ENCODE data around the gene ECI2.

Gene ECI2

GRCh38 chr6:4128072-4128471 is 7.3 kb downstream of the ECI2 start:
- Mint-ChIP-seq H3K27ac (no peak overlapping the region), H3K36me3 (ENCODE audit: low read depth) (peaks cover 78% of the 10 kb centered on the region), H3K9me3 (peaks cover 5% of the 10 kb centered on the region), H3K27me3 (ENCODE audit: low read depth) (no peaks in the 10 kb centered on the region), H3K4me1 (peaks cover under 1% of the 10 kb centered on the region), H3K4me3 (no peak overlapping the region)
- TF ChIP-seq CTCF (IDR thresholded peaks at IDR 0.05; ENCODE audit: unreplicated experiment in 3 of 3), result no peak

- no peaks in the 10 kb centered on the region for H3K4me1 Mint-ChIP-seq
- H3K36me3 Mint-ChIP-seq (ENCODE audit: low read depth), result peaks cover 76% of the 10 kb centered on the region
- H3K4me3 Mint-ChIP-seq, result no peak overlapping the region
- no peak for TF ChIP-seq CTCF (IDR thresholded peaks at IDR 0.05; ENCODE audit: unreplicated experiment in 3 of 3)
- no peaks in the 10 kb centered on the region for H3K27me3 Mint-ChIP-seq (ENCODE audit: low read depth)
- peaks cover 2% of the 10 kb centered on the region for H3K9me3 Mint-ChIP-seq
- no peak overlapping the region for H3K27ac Mint-ChIP-seq
Observed at GRCh38 chr6:4125933-4126864, 9.2 kb downstream of the ECI2 start.

- Mint-ChIP-seq H3K9me3 (peaks cover 5% of the 10 kb centered on the region), H3K4me3 (no peak overlapping the region), H3K27me3 (ENCODE audit: low read depth) (no peaks in the 10 kb centered on the region), H3K36me3 (ENCODE audit: low read depth) (peaks cover 79% of the 10 kb centered on the region), H3K27ac (no peak overlapping the region), H3K4me1 (no peaks in the 10 kb centered on the region)
- TF ChIP-seq CTCF (IDR thresholded peaks at IDR 0.05; ENCODE audit: unreplicated experiment in 3 of 3), result no peak
Observed at GRCh38 chr6:4125500-4125899, 9.9 kb downstream of the ECI2 start.

GRCh38 chr6:4124351-4124750 is 11.0 kb downstream of the ECI2 start:
- Mint-ChIP-seq H3K4me3 (no peak overlapping the region), H3K9me3 (peaks cover 5% of the 10 kb centered on the region), H3K27ac (no peak overlapping the region), H3K4me1 (no peaks in the 10 kb centered on the region), H3K27me3 (ENCODE audit: low read depth) (no peaks in the 10 kb centered on the region), H3K36me3 (ENCODE audit: low read depth) (peaks cover 74% of the 10 kb centered on the region)
- no peak for TF ChIP-seq CTCF (IDR thresholded peaks at IDR 0.05; ENCODE audit: unreplicated experiment in 3 of 3)

GRCh38 chr6:4115741-4116140 is 19.6 kb downstream of the ECI2 start:
- H3K27me3 Mint-ChIP-seq (ENCODE audit: low read depth), result no peaks in the 10 kb centered on the region
- H3K9me3 Mint-ChIP-seq, result peaks cover 24% of the 10 kb centered on the region
- no peak overlapping the region for H3K27ac Mint-ChIP-seq

More at GRCh38 chr6:4115741-4116140, 19.6 kb downstream of the ECI2 start:
- no peaks in the 10 kb centered on the region for H3K4me1 Mint-ChIP-seq
- TF ChIP-seq CTCF (IDR thresholded peaks at IDR 0.05; ENCODE audit: unreplicated experiment in 3 of 3), result no peak
- peaks cover 49% of the 10 kb centered on the region for H3K36me3 Mint-ChIP-seq (ENCODE audit: low read depth)
- H3K4me3 Mint-ChIP-seq, result no peak overlapping the region

Data from nephron (organoid).